GM12873 (cell line): ENCODE measurements around the gene HIGD1B.

Experiments
- CTCF ChIP-seq: IDR thresholded peaks from 2 replicates; pipeline ENCODE4 v1.5.1; 2012; ENCODE audit warnings: low read depth, mild to moderate bottlenecking, moderate library complexity, low read length, control low read depth; ENCODE audit not compliant: insufficient read depth; ENCODE audit errors: missing control alignments

The HIGD1B gene

GRCh38 chr17:44847586-44847985, at the start of gene HIGD1B:
TSS of gene HIGD1B (plus strand) at chr17:44847883. CDS start at chr17:44848153, 270 bp downstream.
- TF ChIP-seq CTCF, result no peak

GRCh38 chr17:44798356-44798755, 49.3 kb upstream of the HIGD1B start:
- no peak for TF ChIP-seq CTCF

GRCh38 chr17:44801880-44802279, 45.8 kb upstream of the HIGD1B start:
- no peak for TF ChIP-seq CTCF

GRCh38 chr17:44804302-44805089, 43.2 kb upstream of the HIGD1B start:
- no peak for TF ChIP-seq CTCF

GRCh38 chr17:44807093-44807816, 40.4 kb upstream of the HIGD1B start:
- no peak for TF ChIP-seq CTCF

- TF ChIP-seq CTCF, result no peak
Observed at GRCh38 chr17:44807817-44808155, 39.9 kb upstream of the HIGD1B start.

GRCh38 chr17:44808156-44808555, 39.5 kb upstream of the HIGD1B start:
- TF ChIP-seq CTCF, result no peak
